T-helper 1 cell (primary cell): ENCODE results near the gene SYTL3.
"Not testable (repeated sequence)": the region's sequence is repeated elsewhere in the genome, so short reads cannot be mapped to it uniquely, and the experiment has no call there.

Source experiments
- DNase-seq, 5 donors: peaks; one replicate each; pipeline ENCODE4 v3.0.0-alpha.2; 2012 to 2020

Gene SYTL3

DNA sequence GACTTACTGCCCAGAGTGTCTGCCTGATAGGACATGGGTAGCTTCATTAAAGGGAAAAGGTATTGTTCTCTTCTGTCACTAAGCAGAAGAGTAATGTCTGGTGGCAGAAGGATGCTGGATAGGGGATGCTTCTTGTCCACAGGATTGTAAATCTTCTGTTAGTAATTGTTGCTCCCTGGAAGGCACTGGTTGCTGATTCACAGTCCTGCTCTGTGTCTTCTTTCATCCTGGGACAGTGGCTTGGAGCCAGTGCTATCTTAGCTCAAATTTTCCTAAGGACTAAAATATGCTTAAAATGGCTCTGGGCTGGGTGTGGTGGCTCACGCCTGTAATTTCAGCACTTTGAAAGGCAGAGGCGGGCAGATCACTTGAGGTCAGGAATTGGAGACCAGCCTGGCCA lies 48.0 kb downstream of the SYTL3 start:
- DNase-seq: no peak

DNA sequence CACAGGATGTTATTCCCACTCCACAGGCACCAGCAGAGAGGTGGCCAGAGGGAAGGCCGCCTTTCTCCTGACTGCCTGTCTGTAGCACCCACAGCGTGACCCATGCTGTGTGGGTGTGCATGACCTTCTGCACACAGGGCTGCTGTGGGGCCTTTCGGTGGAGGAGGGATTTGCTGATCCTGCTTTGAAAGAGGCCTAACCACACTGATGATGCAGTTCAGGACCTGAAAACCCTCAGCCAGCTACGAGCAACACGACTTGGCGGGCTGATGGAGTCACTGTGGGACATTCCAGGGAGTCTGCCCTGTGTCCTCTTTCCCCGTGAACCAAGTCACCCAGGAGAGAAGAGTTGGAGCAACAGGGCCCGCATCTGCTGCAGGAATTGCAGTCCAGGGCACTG lies 49.1 kb downstream of the SYTL3 start:
- no peak for DNase-seq

DNA sequence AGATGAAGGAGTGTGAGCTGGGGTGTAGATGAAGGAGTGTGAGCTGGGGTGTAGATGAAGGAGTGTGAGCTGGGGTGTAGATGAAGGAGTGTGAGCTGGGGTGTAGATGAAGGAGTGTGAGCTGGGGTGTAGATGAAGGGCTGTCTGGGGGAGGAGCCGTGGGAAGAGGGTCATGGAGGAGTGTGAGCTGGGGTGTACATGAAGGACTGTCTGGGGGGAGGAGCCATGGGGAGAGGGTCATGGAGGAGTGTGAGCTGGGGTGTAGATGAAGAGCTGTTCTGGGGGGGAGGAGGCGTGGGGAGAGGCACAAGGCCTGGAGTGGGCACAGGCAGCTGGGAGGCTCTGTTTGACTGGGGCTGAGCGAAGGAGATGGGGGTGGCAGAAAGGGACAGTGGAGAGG lies 51.4 kb downstream of the SYTL3 start:
- not testable (repeated sequence) for DNase-seq

DNA sequence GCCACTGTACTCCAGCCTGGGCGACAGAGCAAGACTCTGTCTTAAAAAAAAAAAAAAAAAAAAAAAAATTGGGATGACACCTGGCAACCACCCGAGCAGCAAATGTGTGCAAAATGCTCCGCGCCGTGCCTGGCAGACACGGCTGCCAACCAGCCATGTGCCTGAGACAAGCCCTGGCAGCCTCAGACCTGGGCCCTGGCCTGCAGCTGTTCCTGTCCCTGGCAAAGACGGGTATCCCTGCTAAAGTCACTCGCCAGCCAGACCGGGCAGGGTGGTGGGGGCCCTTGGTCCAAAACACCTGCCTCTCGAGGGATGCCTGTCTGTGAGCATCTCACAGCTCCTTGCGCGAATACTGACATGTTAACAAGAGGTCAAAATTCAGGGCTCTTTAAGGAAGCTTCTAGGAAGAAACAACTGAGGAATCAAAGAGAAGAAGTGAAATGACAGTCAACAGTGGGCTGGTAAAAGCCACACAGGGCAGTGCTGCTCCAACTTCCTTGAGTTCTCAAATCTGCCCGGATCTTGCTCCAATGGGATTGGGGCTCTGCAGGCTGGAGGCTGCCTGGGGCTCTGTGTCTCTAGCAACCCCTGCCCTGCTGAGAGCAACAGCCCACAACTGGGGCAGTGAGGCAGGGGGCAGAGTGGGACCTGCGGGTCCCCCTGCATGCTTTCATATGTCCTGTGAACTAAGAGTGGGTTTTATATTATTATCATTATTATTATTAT lies 53.4 kb downstream of the SYTL3 start:
- DNase-seq: no peak

GRCh38 chr6:158703837-158704822 lies 54.3 kb downstream of the SYTL3 start:
- peak; percentile 48 to 72 (median 69) for DNase-seq

DNA sequence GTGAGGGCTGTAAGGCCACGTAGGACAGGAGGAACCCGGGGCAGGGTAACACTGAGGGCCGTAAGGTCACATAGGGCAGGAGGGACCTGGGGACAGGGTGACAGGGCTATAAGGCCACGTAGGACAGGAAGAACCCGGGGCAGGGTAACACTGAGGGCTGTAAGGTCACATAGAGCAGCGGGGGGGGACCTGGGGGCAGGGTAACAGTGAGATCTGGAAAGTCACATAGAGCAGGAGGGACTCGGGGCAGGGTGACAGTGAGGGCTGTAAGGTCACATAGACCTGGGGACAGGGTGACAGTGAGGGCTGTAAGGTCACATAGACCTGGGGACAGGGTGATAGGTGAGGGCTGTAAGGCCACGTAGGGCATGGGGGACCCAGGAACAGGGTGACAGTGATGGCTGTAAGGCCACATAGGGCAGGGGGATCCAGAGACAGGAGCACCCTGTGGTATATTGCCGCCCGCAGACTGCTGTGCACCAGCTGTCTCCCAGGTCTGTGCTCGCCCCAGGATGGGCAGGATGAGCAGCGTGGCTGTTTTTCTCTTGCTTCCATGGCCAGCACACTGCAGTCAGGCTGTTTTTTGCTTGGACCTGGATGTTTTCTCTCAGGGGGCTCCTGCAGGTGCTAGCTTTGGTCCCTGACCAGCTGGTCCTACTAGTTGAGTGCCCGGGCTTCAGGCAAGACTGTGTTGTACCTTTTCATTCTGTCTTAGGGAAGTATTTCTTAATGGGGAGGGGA lies 55.7 kb downstream of the SYTL3 start:
- DNase-seq: no peak

DNA sequence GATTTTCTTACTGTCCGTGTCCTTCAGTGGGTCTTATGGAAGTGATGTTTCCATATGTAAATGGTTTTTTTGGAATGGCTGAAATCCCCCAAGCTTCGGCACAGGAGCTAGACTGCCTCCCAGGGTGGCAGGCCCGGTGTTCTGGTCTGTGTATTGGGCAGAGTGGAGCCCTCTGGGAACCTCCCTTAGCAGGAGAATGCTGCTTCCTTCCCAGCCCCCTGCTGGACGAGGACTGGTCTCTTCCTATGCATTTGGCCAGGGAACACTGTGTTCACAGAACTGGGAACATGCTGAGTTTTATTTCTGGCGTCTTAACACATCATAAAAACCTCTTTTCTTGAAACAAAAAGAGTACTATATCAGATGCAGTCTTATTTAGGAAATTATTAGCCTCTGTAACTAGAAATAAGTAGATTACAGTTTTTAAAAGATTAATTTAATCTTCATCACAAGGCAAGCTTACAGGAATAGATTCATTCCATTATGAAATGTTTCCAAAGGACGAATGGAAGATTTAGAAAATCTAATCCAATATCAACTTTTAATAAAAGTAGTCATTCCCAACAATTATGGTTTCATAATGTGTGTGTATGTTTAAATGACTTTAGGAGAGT lies 56.6 kb downstream of the SYTL3 start:
- DNase-seq: no peak

- DNase-seq: no peak
These were observed 57.4 kb downstream of the SYTL3 start for GRCh38 chr6:158707120-158707820.

GRCh38 chr6:158707821-158708195 lies 58.0 kb downstream of the SYTL3 start:
- no peak for DNase-seq

DNA sequence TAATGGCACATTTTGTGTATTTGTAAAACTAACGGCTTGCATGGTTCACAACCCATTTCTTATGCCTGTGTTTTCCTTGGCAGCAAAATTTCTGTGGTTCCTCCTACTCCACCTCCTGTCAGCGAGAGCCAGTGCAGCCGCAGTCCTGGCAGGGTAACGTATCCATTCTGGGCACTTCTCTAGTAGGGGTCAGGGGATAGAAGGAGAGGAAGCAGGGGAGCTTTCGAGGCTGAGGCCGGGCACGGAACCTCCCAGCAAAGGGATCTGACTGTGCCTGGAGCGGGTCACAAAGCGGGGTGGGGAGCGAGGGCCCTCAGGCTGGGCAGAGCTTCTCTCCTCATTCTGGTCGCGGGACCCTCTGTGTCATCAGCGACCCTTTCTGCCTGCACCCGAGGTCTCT lies 58.4 kb downstream of the SYTL3 start:
- DNase-seq: no peak

GRCh38 chr6:158709809-158710208 lies 60.0 kb downstream of the SYTL3 start:
- DNase-seq: no peak

DNA sequence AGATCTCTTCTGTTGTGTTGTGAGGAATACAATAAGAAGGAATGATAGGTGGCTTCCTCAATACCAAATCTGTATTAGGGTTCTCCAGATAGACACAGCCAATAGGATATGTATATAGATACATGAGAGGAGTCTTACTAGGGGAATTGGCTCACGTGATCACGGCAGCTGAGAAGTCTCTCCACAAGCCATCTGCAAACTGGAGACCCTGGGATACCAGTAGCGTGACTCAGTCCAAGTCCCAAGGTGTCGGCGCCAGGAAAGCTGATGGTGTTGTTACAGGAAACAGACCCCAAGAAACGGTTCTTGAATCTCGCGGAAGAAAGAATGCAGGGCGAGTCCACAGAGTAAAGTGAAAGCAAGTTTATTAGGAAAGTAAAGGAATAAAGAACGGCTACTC lies 61.4 kb downstream of the SYTL3 start:
- no peak for DNase-seq

- DNase-seq: no peak
These were observed 63.6 kb downstream of the SYTL3 start for GRCh38 chr6:158713469-158713868.

- DNase-seq: no peak
These were observed 64.9 kb downstream of the SYTL3 start for GRCh38 chr6:158714706-158715105.

DNA sequence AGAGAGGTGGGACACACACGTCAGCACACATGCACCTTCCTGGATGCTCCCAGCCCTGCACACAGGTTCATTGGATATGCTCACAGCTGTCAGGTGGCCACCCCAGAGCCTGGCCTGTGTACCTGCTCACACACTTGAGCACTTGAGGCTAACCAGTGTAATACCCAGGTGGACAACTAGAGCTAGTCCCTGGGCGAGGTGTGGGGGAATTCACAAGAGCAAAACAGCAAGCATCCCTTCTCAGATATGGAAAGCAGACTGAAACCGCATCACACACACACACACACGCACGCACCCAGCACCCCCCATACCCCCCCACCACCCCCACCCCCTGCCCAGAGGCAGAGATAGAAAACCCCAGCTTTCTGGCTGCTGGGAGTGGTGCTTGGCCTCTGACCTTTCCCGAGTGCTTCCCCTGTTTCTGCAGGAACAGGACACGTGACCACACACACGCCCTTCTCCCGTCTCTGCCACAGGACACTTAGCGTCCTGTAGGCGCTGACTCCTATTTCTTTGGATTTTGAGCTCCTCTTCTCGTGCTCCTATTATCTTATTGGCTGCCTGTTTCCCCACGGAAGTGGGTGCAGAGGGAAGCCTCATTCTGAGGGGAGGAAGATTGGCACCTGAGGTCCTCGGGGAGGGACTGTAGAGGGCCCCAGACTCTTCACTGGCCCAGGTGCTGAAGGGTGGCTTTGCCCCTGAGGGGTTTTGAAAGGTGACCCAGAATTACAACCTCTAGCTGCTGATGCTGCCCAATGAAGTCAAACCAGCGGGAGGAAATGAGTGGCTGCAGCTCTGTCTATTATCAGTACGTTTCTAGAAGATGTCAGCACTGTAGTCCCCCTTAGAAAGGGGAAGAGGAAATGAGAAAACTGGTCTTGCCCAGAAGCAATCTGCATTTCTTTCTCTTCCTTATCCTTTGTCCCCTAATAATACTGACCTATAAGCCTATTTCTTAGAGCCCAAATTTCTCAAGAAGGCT lies 65.8 kb downstream of the SYTL3 start:
- no peak for DNase-seq

GRCh38 chr6:158717341-158718330 lies 67.8 kb downstream of the SYTL3 start:
- peak in 1 of 5 donors; percentile 62 for DNase-seq

GRCh38 chr6:158718461-158719046 lies 68.7 kb downstream of the SYTL3 start:
- DNase-seq: no peak

DNA sequence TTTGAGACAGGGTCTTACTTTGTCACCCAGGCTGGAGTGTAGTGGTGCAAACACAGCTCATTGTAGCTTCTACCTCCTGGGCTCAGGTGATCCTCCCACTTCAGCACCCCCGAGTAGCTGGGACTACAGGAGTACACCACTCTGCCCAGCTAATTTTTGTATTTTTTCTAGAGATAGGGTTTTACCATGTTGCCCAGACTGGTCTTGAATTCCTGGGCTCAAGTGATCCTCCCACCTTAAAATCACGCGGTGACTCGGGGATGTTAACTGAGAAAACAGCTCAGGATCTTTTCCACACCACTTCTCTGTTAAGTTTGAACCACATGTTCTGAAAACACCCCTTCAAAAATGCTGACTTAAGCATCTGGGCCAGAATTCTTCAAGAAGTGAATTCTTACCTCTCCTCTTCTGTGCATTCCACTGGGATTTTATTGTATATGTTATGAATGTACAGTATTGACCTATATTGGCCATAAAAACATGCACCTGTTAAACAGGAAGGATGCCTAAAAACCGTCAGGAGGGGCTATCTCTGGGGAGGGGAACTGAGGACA lies 72.4 kb downstream of the SYTL3 start:
- no peak for DNase-seq

GRCh38 chr6:158725704-158726103 lies 75.8 kb downstream of the SYTL3 start:
- DNase-seq: no peak
